Astrocyte (in vitro differentiated cells and primary cell): ENCODE data around the gene GVQW3.

Source experiments
- EZH2 ChIP-seq: IDR thresholded peaks from 2 replicates; pipeline ENCODE4 v1.6.1; 2012; ENCODE audit warnings: mild to moderate bottlenecking, low read length, inconsistent platforms; ENCODE audit not compliant: insufficient read depth
- TF ChIP-seq, protein P1 (sequence below): IDR thresholded peaks from 2 replicates; pipeline ENCODE4 v1.5.1; 2011; ENCODE audit warnings: low read depth, mild to moderate bottlenecking, inconsistent platforms, low read length, moderate library complexity; ENCODE audit not compliant: insufficient read depth

GRCh38 chr11:76455331-76455730, 74.2 kb downstream of the GVQW3 start:
- TF ChIP-seq, protein P1, sequence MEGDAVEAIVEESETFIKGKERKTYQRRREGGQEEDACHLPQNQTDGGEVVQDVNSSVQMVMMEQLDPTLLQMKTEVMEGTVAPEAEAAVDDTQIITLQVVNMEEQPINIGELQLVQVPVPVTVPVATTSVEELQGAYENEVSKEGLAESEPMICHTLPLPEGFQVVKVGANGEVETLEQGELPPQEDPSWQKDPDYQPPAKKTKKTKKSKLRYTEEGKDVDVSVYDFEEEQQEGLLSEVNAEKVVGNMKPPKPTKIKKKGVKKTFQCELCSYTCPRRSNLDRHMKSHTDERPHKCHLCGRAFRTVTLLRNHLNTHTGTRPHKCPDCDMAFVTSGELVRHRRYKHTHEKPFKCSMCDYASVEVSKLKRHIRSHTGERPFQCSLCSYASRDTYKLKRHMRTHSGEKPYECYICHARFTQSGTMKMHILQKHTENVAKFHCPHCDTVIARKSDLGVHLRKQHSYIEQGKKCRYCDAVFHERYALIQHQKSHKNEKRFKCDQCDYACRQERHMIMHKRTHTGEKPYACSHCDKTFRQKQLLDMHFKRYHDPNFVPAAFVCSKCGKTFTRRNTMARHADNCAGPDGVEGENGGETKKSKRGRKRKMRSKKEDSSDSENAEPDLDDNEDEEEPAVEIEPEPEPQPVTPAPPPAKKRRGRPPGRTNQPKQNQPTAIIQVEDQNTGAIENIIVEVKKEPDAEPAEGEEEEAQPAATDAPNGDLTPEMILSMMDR = no peak
- no peak for TF ChIP-seq EZH2
